GM21367 (cell line): ENCODE results near the gene QSOX1.

Experiments used
- ATAC-seq: cut with Tn5 transposase; IDR thresholded peaks from one replicate; pipeline ENCODE4 v1.9.1; 2021; ENCODE audit not compliant: unreplicated experiment

QSOX1 gene

DNA sequence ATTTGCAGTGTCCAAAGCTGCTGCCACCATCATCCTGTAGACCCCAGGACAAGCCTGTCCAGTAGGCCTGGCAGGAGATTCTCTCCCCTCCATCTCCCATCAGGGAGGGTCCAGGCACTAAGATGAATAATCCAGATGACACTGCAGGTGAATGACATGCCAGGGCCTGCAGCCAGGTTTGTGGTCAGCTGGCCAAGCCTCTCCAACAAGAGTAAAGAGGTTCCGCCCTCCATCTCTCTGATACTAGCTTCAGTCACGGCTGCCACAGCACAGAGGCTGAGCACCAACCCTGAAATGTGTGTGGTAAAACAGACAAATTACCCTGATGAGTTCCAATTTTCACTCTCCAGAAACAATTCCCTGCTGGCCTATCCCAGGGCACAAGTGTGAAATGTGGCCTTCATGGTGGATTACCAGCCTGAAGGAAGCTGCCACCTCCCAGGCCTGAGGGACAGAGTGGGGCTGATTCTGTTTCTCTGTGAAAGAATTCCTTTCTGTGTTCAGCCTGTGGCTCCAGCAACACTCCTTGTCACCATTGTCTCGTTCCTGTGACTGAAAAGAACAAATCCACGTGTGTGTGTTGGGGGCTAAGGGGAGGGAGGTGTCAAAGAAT lies 55.4 kb downstream of the QSOX1 start:
- no peak for ATAC-seq

GRCh38 chr1:180211156-180211859 lies 56.6 kb downstream of the QSOX1 start:
- ATAC-seq: no peak

DNA sequence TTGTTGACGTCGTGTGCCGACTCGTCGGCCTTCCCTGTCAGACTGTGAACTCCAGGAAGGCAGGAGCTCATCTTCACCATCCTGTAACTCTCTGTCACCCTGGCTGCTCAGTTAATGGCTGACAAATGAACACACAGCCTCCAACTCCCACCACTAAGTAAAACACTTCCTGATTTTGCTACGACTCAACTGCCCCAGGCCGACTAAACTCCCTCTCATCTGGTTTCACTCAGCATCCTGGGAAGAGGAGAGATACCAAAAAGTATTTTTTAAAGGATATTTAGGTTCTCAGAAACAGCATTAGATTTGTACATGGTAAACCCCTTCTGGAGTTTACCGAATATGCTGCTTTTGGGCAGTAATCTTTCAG lies 57.2 kb downstream of the QSOX1 start:
- ATAC-seq: no peak

GRCh38 chr1:180213401-180214170 lies 58.9 kb downstream of the QSOX1 start:
- no peak for ATAC-seq

DNA sequence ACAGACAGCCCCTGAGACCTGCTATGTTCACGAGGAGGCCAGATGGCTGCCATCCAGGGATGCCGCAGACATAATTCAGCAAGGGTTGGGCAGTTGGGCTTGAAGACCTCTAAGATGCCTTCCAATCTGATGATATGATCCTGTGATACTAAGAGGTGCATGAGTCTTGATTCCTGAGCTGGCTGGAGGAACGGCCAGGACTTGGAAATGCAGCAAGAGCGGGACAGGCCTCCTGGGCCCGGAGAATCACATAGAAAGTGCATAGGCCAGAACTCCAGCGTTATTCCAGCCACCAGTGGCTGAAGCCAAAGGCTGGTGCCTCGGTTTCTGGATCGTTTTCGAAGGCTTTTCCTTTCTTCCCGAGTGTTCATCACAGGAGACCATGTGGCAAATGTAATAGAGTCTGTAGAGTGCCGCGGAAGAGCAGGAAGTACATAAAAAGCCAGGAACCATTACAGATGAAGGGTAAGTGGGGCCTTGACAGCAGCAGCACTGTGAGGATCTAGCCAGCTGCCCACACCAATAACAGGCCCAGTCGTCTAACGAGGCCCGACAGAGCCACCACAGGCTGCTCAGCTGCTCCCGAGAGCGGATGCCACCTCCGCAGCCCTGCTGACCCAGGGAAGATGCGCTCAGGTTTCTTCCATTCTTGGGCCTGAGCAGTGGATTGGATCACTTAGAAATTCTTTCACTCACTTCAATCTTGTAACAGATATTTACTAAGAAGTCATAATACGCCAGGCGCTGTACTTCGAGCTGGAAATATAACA lies 61.4 kb downstream of the QSOX1 start:
- no peak for ATAC-seq

GRCh38 chr1:180217006-180217405 lies 62.3 kb downstream of the QSOX1 start:
- ATAC-seq: no peak

GRCh38 chr1:180218806-180219765 lies 64.4 kb downstream of the QSOX1 start:
- no peak for ATAC-seq

DNA sequence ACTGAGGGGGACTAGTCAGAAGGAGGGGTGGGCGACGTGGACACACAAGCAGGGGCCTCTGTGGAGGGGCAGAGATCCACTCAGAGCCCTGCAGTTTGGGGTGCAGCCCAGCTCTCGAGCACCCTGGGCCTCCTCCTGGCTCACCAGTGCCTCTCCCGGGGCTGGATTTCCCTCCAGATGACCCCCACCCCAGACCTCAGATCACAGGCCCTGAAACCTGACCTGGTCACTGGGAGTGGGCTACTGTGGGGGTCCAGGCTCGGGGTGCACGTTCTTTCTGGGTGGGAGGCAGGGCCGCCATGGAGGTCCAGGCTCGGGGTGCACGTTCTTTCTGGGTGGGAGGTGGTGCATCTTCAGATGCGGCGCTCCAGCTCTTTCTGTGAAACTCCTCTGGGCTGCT lies 65.1 kb downstream of the QSOX1 start:
- ATAC-seq: no peak

DNA sequence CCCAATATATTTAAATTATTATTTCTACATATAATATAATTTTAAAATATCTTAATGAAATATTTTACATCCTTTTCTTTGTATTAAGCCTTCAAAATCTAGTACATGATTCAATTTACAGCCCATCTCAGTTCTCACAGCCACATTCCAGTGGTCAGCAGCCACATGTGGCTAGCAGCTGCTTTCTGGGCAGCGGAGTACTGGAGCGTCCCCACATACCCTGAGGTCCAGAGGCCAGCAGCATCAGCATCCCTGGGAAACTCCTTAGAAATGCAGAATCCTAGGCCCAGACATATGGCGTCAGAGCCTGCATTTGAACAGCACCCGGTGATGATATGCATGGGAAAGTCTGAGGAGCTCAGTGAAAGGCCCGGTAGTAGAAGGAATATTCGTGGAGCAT lies 66.8 kb downstream of the QSOX1 start:
- ATAC-seq: no peak

GRCh38 chr1:180224902-180225301 lies 70.2 kb downstream of the QSOX1 start:
- ATAC-seq: no peak

DNA sequence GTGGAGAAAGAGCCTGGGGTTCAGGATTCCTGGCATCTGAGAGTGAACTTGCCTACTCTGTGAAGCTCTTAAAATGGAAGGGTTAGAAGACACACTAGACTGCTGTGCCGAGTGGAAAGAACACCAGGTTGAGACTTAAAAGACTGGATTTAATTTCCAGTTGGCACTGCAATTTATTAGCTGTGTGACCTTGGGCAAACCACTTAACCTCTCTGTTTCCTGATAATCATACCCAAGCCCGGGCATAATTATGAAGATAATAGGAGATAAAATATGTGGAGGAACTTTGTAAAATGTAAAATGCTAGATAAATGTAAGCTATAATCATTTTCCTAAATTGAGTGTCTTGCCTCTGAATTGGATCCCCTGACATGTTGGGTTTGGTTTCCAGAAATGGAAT lies 70.7 kb downstream of the QSOX1 start:
- no peak for ATAC-seq

- no peak for ATAC-seq
These were observed 73.4 kb downstream of the QSOX1 start for GRCh38 chr1:180227861-180228647.

DNA sequence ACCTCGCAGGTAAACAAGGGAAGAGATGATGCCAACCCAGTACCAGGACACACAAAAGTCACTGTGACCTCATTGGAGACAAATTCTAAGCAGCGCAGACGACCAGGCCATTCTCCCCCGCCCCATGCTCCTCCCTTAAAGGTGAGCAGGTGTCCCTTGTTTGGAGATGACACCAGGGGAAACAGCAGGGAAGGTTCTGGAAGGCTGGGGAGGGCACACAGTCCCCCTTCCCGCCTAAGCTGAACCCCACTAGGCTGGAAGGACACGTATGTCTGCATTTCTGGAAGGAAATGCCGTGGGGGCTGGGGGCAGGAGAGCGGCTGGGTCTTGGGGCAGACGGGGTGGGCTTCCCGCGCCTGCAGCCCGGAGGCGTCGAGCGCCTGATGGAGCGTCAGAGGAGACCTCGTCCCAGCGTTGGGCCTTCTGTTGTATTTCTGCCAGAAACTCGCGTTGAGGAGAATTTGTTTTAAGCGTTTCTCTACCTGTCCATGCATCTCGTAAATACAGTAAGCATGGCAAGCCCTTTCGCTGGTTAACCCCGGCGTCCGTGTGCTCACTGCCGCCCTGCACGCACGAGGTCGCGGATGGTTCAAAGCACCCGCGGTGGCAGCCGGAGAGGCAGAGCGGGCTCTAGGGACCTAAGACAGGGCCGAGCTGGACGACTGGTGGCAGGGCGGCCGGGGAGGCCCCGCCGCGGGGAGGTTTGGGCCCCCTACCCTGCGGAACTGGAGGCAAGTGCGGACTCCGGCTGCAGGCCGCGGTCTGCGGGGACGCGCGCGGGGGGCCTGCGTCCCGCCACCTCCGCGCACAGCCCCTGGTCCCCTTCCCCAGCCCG lies 74.2 kb downstream of the QSOX1 start:
- no peak for ATAC-seq

GRCh38 chr1:180229483-180230415 lies 75.1 kb downstream of the QSOX1 start, which contains the start of gene LHX4:
LHX4 (plus strand) TSS chr1:180230264; CDS start chr1:180230530, 266 bp downstream.
- ATAC-seq: no peak

DNA sequence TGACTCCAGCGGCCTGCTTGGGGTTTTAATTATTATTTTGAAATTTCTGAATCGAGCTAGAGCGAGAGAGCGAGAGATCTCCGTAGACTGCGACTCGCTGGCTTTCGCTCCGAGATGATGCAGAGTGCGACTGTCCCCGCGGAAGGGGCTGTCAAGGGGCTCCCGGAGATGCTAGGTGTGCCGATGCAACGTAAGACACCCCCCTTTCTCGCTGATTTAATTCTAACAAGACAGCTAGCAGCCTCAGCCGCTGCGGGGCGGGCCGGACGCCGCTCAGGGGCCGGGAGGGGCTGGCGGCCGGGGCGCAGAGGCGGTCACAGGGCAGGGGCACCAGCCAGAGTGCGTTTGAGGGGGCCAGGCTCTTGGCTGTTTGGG lies 75.7 kb downstream of the QSOX1 start:
- no peak for ATAC-seq

GRCh38 chr1:180230791-180231505 lies 76.3 kb downstream of the QSOX1 start:
- ATAC-seq: no peak

DNA sequence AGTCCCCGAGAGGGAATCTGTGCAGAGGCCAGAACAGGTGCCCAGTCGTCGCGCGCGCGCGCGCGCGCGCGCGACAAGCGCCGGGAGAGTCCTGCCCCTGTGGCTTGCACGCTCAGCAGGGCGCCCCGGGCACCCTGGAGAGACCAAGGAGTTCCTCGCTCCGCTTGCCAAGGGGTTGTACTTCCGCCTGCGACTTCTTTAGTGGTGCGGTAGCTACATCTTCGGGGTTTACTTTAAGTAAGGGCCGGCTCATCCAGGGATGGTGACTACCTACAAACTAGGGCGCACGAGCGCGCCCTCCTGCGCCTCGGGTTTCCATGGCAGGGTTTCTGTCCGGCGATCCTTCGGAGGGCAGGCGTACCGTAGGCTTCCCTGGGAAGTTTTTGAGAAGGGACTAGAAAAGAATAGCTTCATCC lies 76.8 kb downstream of the QSOX1 start:
- no peak for ATAC-seq
